Glutamatergic neuron (in vitro differentiated cells): ENCODE measurements around the gene SLC29A3. TPM values are rescaled to one million over a fixed set of nuclear protein-coding genes. Genes with fewer than 3 reads are reported as not detected.

Experiments
- DNase-seq: peaks from one replicate; pipeline ENCODE4 v3.0.0; 2022
- H3K27ac Mint-ChIP-seq: one replicate; pipeline ENCODE4 v1.8.0; 2020; ENCODE audit warnings: mild to moderate bottlenecking, mixed read lengths, inconsistent platforms; ENCODE audit not compliant: unreplicated experiment
- H3K27me3 Mint-ChIP-seq: one replicate; pipeline ENCODE4 v1.8.0; 2020; ENCODE audit warnings: mild to moderate bottlenecking, moderate library complexity, mixed read lengths, inconsistent platforms; ENCODE audit not compliant: unreplicated experiment
- H3K36me3 Mint-ChIP-seq: one replicate; pipeline ENCODE4 v1.8.0; 2020; ENCODE audit warnings: mild to moderate bottlenecking, mixed read lengths, inconsistent platforms; ENCODE audit not compliant: unreplicated experiment
- H3K4me1 Mint-ChIP-seq: one replicate; pipeline ENCODE4 v1.8.0; 2020; ENCODE audit warnings: mild to moderate bottlenecking, low read depth, mixed read lengths, inconsistent platforms; ENCODE audit not compliant: unreplicated experiment
- H3K4me3 Mint-ChIP-seq: one replicate; pipeline ENCODE4 v1.8.0; 2020; ENCODE audit warnings: mild to moderate bottlenecking, mixed read lengths, inconsistent platforms; ENCODE audit not compliant: unreplicated experiment
- H3K9me3 Mint-ChIP-seq: one replicate; pipeline ENCODE4 v1.8.0; 2020; ENCODE audit warnings: mild to moderate bottlenecking, moderate library complexity, mixed read lengths, inconsistent platforms; ENCODE audit not compliant: unreplicated experiment
- total RNA-seq: library from RNA; stranded (reverse); fragmentation: NEBNext Ultra II Directional; extraction: Animal tissue kit (Norgen Biotek cat#: 25700); gene quantifications from one replicate; pipeline ENCODE4 v1.2.1, GENCODE V29; 2021; ENCODE audit not compliant: unreplicated experiment
- TF ChIP-seq, protein P1 (sequence below): fragments of 200-600 bp; sonication (generic); IDR thresholded peaks from one replicate; pipeline ENCODE4 v1.5.0; 2021; ENCODE audit not compliant: partially characterized antibody, unreplicated experiment

SLC29A3 gene
- total RNA-seq, 1 donor from 2014 or later = 7.8 TPM

GRCh38 chr10:71370031-71370430 is 51.0 kb downstream of the SLC29A3 start:
- Mint-ChIP-seq H3K4me3 (no peak overlapping the region), H3K27me3 (peaks cover 6% of the 10 kb centered on the region), H3K36me3 (no peaks in the 10 kb centered on the region), H3K9me3 (no peaks in the 10 kb centered on the region), H3K4me1 (peaks cover 5% of the 10 kb centered on the region), H3K27ac (no peak overlapping the region)
- no peak for DNase-seq
- TF ChIP-seq, protein P1, sequence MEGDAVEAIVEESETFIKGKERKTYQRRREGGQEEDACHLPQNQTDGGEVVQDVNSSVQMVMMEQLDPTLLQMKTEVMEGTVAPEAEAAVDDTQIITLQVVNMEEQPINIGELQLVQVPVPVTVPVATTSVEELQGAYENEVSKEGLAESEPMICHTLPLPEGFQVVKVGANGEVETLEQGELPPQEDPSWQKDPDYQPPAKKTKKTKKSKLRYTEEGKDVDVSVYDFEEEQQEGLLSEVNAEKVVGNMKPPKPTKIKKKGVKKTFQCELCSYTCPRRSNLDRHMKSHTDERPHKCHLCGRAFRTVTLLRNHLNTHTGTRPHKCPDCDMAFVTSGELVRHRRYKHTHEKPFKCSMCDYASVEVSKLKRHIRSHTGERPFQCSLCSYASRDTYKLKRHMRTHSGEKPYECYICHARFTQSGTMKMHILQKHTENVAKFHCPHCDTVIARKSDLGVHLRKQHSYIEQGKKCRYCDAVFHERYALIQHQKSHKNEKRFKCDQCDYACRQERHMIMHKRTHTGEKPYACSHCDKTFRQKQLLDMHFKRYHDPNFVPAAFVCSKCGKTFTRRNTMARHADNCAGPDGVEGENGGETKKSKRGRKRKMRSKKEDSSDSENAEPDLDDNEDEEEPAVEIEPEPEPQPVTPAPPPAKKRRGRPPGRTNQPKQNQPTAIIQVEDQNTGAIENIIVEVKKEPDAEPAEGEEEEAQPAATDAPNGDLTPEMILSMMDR = no peak

- no peak overlapping the region for H3K27ac Mint-ChIP-seq
- TF ChIP-seq, protein P1 = no peak
These were observed 52.7 kb downstream of the SLC29A3 start for GRCh38 chr10:71371750-71372166.

GRCh38 chr10:71372882-71373495 is 53.9 kb downstream of the SLC29A3 start:
- TF ChIP-seq, protein P1 = no peak
- peaks cover 3% of the 10 kb centered on the region for H3K4me1 Mint-ChIP-seq
- H3K27ac Mint-ChIP-seq = no peak overlapping the region
- H3K4me3 Mint-ChIP-seq = no peak overlapping the region
- H3K9me3 Mint-ChIP-seq = no peaks in the 10 kb centered on the region
- H3K36me3 Mint-ChIP-seq = no peaks in the 10 kb centered on the region
- H3K27me3 Mint-ChIP-seq = peaks cover 4% of the 10 kb centered on the region
- DNase-seq = no peak

More at GRCh38 chr10:71371750-71372166, 52.7 kb downstream of the SLC29A3 start:
- no peak for DNase-seq
- Mint-ChIP-seq H3K27me3 (peaks cover 7% of the 10 kb centered on the region), H3K36me3 (no peaks in the 10 kb centered on the region), H3K9me3 (no peaks in the 10 kb centered on the region), H3K4me1 (peaks cover 5% of the 10 kb centered on the region), H3K4me3 (no peak overlapping the region)

- no peaks in the 10 kb centered on the region for H3K36me3 Mint-ChIP-seq
- no peak overlapping the region for H3K4me3 Mint-ChIP-seq
- H3K9me3 Mint-ChIP-seq = no peaks in the 10 kb centered on the region
- H3K27ac Mint-ChIP-seq = no peak overlapping the region
- TF ChIP-seq, protein P1 = no peak
- peaks cover 3% of the 10 kb centered on the region for H3K4me1 Mint-ChIP-seq
- H3K27me3 Mint-ChIP-seq = peaks cover 3% of the 10 kb centered on the region
- DNase-seq = no peak
These were observed 55.6 kb downstream of the SLC29A3 start for GRCh38 chr10:71374481-71375233.

DNA sequence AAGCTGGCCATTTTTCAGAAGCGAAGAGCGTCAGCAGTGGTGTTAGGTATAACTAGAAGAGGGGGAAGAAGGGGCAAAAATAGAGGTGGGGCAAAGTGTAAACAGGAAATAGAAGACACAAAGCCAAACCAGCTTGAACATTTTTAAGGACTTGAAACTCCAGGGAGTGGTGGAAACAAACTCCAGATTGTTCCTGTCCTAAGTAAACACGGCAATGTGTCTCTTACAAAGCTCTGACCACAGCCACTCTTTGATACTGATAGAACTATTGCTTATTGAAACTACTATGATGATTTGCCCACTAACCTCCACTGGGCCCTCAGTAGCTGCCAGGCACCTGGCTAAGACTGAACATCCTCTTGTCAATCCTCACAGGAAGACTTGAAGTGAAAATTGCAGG is 56.9 kb downstream of the SLC29A3 start:
- Mint-ChIP-seq H3K9me3 (no peaks in the 10 kb centered on the region), H3K27me3 (peaks cover 3% of the 10 kb centered on the region), H3K4me1 (peaks cover 3% of the 10 kb centered on the region), H3K4me3 (no peak overlapping the region), H3K27ac (no peak overlapping the region), H3K36me3 (no peaks in the 10 kb centered on the region)
- DNase-seq = no peak
- TF ChIP-seq, protein P1 = no peak
